OCI-LY1 (cell line): ENCODE results near the gene HACE1.

Experiments
- EZH2 ChIP-seq: fragments of 200-600 bp; sonication (generic), shearing (Covaris generic); IDR thresholded peaks from 2 replicates; pipeline ENCODE4 v1.8.0; 2017; ENCODE audit warnings: borderline replicate concordance, mixed run types, mild to moderate bottlenecking, antibody characterized with exemption, low read length, moderate library complexity, mixed read lengths
- TF ChIP-seq, protein P1 (sequence below): fragments of 200-600 bp; sonication (generic), shearing (Covaris generic); IDR thresholded peaks from 2 replicates; pipeline ENCODE4 v1.5.1; 2017; ENCODE audit warnings: mild to moderate bottlenecking, antibody characterized with exemption, low read length, moderate library complexity, mixed read lengths

DNA sequence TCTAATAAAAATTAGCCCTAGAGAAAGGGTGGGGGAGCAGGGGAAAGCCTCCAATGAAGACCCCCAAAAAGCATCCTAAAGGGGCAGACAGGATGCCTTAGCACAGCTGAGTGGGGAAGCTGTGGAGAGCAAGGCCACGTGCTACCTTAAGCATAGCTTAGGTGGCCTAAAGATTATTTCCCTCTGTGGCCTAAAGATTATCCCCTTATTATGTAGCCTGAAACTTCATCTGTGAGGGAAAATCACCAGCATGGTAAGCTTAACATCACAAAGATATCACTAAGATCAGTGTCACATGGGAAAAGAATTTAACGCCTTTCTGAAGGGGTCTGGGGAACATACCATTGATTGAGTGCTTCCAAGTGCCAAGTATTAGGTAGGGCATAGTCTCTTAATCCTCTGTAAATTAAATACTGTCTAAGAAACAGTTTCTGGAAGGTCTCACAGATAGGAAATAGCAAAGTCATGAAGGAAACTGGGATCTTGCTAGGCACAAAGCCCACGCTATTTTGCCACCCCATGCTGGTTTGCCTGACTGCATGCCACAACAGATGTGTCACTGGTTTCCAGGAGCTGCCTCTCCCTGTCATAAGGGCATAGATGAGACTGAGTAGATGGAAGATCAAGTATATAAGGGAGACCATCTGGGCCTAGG is 170.0 kb downstream of the HACE1 start:
- no peak for TF ChIP-seq EZH2
- TF ChIP-seq, protein P1, sequence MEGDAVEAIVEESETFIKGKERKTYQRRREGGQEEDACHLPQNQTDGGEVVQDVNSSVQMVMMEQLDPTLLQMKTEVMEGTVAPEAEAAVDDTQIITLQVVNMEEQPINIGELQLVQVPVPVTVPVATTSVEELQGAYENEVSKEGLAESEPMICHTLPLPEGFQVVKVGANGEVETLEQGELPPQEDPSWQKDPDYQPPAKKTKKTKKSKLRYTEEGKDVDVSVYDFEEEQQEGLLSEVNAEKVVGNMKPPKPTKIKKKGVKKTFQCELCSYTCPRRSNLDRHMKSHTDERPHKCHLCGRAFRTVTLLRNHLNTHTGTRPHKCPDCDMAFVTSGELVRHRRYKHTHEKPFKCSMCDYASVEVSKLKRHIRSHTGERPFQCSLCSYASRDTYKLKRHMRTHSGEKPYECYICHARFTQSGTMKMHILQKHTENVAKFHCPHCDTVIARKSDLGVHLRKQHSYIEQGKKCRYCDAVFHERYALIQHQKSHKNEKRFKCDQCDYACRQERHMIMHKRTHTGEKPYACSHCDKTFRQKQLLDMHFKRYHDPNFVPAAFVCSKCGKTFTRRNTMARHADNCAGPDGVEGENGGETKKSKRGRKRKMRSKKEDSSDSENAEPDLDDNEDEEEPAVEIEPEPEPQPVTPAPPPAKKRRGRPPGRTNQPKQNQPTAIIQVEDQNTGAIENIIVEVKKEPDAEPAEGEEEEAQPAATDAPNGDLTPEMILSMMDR: no peak
